Choroid plexus epithelial cell (primary cell): ENCODE data around the gene SCP2D1.

Experiments used
- DNase-seq: peaks from one replicate; pipeline ENCODE4 v3.0.0-alpha.2; 2010; ENCODE audit warnings: low read depth
- H3K4me3 ChIP-seq: 2 replicates; pipeline ENCODE4 v1.5.1; 2011; ENCODE audit warnings: low read depth, mild to moderate bottlenecking, control low read depth, low read length, moderate library complexity
- CTCF ChIP-seq: conservative IDR thresholded peaks from 2 replicates; pipeline ENCODE4 v1.5.1; 2011; ENCODE audit warnings: low read depth, mild to moderate bottlenecking, control low read depth, inconsistent platforms, low read length, moderate library complexity

The SCP2D1 gene

GRCh38 chr20:18811186-18811585 is 2.4 kb upstream of the SCP2D1 start:
- no peak for DNase-seq
- TF ChIP-seq CTCF = no peak

DNA sequence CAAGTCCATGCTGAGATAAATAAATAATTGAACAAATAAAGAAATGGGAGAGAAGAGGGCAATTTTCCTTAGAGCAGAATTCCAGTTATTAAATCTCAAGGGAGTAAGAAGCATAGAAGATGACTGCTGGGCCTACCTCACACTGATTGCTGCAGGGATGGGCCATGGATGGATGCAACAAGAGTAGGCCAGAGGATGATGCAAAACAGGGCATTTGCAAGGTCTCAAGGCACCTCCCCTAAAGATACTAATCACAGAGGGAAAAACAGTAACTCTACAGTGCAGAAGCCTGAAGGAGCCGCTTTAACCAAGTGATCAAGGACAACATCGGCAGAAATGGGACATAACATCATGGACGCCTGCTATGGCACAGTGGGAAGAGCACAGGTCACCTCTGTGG is 1.7 kb upstream of the SCP2D1 start:
- H3K4me3 ChIP-seq = no peak overlapping the region
- no peak for DNase-seq
- no peak for TF ChIP-seq CTCF

More at GRCh38 chr20:18811186-18811585, 2.4 kb upstream of the SCP2D1 start:
- H3K4me3 ChIP-seq = no peak overlapping the region

- DNase-seq = no peak
- no peak for TF ChIP-seq CTCF
- H3K4me3 ChIP-seq = no peak overlapping the region
Measured at GRCh38 chr20:18815194-18815942, 1.8 kb downstream of the SCP2D1 start.

DNA sequence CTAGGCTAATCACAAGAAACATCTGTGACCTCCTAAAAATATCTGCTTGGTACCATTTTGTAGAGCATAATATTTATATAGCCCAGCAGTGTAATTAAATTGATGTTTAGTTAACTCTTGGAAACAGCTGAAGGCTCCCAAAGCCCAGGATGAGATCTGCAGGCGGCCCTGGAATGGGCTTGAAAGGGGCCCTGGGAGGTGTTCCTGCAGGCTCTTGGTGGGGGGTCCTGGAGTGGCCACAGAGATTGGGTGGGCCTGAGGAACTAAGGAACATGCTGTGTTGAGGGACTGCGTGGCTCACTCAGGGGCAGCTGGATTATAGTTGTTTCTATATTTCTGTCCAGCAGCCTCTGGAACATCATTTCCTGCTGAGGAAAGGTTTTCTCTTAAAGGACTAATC is 9.2 kb downstream of the SCP2D1 start:
- no peak for TF ChIP-seq CTCF

GRCh38 chr20:18831830-18832499 is 18.4 kb downstream of the SCP2D1 start:
- TF ChIP-seq CTCF = no peak
- DNase-seq = no peak
- H3K4me3 ChIP-seq = no peak overlapping the region

More for the DNA sequence above, 9.2 kb downstream of the SCP2D1 start:
- no peak overlapping the region for H3K4me3 ChIP-seq
- DNase-seq = no peak

- no peak for DNase-seq
- no peak for TF ChIP-seq CTCF
- no peak overlapping the region for H3K4me3 ChIP-seq
Measured at GRCh38 chr20:18832546-18833200, 19.1 kb downstream of the SCP2D1 start.
